Hematopoietic multipotent progenitor cell treated with erythropoietin and hydrocortisone succinate and interleukin-3 and kit ligand, for 17 days (in vitro differentiated cells): ENCODE measurements around the gene C1QTNF2.

Source experiments
- DNase-seq: peaks from one replicate; pipeline ENCODE4 v3.0.0-alpha.2; 2015; ENCODE audit warnings: low spot score

Gene C1QTNF2

DNA sequence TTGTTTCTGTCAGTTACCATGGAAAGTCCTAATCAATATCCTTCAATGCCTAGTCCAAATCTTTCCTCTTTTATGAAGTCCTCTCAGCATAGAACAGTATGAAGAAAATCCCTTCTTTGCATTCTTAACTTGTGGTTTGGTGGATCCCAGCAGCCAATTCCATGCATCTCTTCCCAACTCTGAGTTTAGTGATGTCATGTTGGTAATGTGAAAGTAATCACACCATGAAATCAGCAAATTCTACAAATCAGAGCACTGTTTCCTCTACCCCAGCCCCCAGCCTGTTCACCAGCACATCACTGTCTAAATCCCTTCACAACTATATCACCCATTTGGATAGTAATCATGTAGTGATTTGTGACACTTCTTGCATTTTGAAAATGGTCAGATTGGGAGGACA lies 4.7 kb upstream of the C1QTNF2 start:
- DNase-seq, result no peak

DNA sequence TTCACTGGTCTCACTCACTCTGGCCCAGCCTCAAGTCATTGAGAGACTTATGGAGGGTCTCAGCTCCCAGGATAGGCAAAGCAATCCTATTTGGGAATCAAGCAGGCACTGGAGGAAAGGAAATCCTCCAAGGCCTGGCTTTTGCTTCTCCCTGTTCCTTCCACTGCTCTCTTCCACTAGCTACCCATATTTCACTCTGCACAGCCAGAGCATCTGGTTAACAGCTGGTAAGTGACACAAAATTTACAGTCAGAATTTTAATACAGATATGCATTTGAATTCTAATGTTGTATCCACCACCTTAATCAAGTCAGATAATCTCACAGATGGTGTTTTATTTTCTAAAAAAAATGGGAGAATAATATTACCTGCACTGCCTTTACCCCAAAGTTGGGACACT lies 868 bp upstream of the C1QTNF2 start:
- DNase-seq, result no peak

DNA sequence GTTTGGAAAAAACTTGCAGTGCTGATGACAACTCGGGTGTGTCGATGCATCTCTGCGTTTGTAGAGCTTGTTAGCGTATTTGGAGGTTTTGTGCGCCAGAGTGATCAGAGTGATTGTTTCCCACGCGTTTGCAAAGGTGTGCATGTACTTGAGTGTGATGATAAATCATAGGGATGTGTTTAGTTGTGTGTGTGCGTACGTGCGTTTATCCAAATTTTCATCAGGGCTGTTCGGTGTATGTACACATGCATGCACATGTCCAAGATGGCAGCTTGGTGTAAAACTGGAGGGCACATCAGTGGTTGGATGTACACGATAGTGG lies 248 bp upstream of the C1QTNF2 start:
- no peak for DNase-seq

DNA sequence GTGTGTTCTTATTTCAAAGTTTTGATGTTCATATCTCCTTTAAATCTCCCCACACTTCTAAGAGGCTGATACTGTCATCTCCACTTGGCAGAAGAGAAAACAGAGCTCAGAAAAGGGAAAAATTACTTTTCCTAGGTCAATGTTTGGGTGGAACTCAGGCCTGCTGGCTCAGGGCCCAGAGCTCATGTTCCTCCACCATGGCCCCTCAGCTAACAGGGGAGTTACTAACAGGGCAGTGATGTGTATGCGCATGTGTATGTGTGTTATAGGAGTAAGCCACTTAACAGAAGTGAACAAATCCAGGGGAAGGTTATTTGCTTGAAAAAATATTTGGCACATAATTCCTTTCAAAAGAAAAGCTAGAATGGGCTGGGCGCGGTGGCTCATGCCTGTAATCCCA lies 2.5 kb downstream of the C1QTNF2 start:
- DNase-seq, result no peak

DNA sequence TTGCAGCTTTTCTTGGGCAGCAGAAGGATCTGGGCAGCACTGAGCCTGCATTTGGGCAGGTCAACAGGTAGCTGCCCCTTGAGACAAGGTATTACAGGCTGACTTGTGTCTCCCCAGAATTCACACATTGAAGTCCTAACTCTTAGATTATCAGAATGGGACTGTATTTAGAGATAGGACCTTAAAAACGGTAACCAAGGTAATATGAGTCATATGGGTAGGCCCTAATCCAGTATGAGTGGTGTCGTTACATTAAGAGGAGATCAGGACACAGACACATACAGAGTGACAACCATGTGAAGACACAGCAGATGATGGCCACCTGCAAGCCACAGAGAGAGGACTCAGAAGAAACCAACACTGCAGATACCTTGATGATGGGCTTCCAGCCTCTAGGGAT lies 3.2 kb downstream of the C1QTNF2 start:
- DNase-seq, result no peak

DNA sequence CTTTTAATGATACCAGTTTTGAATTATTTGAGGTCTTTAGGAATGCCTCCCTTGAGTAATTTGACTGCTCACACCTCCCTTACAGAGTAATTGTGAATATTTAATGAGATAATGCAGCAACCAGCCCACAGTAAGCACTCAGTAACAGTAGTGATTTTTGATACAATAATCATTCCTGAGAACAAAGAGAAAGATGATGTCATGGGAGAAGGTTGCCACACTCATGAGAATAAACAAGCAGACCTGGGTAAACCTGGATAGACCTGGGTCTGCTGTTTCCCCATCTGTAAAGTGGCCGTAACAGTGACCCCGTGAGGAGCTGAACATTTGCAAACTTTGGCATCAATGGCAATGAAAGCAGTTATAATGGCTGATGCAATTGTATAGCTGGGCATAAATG lies 4.2 kb downstream of the C1QTNF2 start:
- DNase-seq, result no peak

DNA sequence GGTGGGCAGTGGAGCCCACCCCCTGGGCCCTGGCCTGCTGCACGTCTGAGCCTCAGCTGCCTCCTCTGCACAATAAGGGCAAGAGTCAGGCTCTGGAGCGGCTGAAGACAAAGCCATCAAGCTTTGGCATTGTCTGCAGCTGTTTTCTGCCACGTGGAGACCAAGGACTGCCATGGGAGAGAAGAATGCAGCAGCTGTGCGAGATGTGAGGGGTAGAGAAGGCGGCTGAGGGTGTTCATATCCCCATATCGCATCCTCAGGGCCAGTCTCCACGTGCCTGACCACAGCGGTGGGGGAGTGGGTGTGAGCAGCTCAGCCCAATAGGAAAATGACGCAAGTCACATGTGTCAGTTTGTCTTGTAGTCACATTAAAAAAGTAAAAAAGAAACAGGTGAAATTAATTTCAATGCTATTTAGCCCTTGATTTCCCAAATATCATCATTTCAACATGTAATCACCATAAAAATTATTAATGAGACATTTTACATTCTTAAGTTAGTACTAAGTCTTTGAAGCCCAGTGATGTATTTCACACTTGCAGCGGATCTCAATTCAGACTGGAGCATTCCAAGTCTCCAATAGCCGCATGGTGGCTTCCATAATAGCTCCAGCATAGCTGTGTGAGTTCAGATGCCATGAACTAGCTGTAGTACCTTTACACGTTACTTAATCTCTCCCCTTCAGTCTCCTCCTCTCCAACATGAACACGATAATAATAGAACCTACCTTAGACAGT lies 6.6 kb downstream of the C1QTNF2 start:
- DNase-seq, result no peak

DNA sequence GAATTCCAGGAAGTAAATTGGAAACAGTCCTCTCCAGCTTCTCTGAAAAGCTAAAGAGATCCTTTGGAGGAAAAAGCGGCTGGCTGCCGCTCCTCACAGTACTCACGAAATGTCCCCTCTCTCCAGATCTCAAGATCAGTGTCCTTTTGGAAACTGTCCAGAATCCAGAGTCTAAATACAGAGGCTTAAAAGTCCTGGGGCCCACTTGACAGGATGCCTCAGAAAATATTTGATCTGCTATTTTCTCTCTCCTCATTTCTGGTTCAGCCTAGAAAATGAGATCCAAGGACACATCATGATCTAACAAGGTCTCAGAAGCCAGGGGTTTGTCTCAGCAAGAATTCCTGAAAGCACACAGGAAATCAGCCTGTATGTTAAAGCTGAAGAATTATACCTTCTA lies 7.2 kb downstream of the C1QTNF2 start:
- DNase-seq, result no peak

DNA sequence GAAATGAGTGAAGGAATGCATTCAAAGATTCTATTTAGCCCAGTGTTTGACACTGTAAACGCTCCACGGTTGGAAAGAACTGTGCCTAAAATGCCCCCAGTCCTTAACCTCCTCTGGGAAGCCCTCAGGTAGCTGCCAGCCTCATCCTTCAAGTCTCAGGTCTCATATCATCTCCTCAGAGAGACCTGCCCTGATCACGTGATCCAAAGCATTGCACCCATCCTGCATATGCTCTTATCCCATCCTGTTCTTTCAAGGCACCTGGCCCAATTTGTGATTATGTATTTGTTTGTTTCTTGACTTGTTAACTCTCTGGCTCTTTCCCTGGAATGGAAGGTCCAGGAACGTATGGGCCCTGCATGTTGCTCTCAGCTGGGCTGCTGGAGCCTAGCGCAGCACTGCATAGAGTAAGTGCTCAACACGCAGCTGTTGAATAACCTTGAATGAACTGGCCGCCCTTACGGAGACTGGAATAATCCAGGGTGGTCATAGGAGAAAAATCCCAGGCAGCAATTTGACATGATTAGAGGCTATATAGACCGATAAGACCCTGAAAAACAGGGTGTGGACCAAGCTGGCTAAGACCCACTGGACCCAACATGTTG lies 8.7 kb downstream of the C1QTNF2 start:
- no peak for DNase-seq

DNA sequence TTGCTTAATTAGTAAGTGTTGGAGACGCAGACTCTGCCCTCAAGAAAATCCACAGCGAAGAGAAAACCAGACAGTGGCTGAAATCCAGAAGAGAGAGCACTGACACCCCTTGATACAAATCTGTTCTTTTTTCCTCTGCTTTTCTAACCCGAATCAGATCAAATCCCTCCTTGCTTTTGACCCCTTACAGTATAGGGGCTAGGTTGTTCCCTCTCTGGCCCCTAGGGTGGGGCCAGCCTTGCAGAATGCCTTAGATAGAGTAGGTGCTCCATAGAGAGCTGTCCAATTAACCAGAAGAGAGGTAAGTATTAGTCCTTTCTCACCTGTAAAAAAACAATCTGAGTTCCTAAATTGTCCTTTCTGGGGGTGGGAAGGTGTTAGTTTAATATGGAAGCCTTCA lies 10.1 kb downstream of the C1QTNF2 start:
- DNase-seq, result no peak

DNA sequence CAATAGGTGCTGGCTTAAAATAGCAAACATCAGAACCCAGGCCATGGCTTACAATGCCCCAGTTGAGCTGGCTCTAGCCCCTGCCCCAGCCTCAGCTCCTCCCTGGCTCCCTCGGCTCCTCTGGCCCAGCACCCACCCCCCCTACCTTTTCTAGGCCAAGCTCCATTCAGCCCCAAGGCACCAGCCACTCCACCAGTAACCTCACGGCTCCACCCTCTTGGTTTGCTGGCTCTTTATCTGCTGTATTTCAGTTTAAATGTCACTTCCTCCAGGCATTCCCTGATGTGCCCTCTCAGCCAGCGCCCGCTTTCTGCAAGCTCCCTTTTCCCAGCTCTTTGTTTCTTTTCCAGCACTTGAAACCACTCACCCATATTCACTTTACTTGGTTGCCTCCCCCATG lies 10.6 kb downstream of the C1QTNF2 start:
- DNase-seq, result no peak

DNA sequence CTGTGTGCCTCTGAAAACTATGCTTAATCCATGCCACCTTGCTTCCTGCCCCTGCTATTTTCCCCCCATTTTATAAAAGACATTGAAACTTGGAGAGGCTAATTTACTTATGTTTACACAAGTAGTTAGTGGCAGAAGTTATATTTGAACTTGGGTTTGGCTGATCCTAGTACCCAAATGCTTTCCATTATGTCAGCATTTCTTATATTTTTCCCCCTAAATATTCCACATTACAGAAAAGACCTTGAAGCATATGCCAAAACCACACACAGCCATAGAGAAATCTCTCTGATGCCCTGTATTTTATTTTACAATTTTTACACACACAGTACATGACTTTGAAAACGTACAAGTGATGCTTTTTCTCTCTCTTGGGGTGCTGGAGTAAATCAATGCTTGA lies 11.2 kb downstream of the C1QTNF2 start:
- DNase-seq, result no peak

DNA sequence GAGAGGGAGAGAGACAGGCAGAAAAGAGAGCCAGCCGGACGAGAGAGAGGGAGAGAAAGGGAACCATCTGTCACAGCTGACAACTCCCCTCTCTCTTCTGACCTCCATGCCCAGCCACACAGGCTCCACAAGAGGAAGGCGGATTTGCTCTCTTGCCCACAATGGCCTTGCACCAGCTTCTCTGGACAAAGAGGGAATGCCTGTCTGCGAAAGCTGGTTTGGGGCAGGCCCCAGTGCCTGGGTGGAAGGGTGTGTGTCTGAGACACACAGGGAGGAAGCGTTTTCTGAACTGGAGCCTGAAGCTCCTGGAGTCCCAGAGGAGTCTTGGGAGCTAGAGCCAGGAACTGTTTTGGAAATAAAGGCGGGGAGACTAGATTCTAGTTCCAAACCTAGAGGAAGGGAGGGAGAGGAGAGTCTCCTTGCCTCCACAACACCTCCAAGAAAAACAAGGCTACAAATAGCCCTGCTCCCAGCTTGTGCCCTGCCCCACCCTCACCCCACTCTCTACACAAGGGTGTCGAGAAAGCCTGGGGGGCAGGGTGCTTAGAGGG lies 12.5 kb downstream of the C1QTNF2 start:
- DNase-seq, result no peak

DNA sequence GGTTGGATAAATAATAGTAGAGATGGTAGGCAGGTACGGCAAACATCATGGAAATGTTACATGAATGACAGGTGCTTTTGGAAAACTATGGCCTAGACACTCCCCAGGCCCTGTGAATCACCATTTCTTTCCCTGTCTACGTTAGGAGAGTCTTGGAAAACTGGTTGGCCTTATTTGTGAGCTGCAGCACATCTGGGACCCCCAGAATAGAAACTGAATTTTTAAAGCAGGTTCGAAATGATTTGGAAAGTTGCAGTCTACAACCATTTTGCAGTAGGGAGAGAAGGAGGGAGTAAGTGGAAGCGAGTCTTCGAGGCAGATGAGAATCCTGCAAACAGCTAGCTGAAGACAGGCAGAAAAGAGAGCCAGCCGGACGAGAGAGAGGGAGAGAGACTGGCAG lies 13.0 kb downstream of the C1QTNF2 start:
- no peak for DNase-seq

DNA sequence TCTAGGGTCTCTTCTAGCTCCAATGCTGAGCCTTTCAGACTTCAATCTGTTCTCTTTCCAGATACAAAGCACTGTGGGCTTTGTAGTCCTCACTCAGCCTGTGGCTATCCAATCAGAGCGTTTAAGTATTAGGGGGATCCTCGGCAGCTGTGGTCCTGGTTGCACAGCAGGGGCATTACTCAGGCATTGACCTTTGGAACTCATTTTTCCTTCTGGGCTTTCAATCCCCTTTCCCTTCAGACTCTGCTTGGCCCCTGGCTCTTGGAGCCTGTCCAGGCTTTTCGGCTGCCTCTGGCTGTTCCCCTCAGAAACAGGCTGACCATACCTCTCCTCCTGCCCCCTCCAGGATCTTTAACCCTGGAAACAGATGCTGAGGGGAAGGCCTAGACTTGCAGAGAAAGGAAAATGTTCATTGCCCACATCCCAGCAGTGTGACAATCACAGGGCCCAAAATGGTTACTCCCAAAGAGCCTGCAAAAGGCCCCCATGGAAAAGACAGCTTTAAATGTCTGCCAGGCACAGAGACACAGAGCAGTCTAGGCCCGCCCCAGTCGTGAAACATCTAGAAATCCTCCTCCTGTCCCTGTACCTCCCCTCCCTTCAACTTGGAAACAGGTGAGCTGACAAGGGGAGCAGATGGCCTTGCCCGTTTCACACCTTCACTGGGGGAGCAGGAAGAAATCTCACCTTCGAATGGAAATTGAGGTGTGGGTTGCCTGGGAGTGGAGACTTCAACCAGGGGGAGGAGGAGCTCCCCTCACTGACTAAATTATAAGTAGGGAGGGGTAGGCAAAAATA lies 13.7 kb downstream of the C1QTNF2 start:
- DNase-seq, result no peak

DNA sequence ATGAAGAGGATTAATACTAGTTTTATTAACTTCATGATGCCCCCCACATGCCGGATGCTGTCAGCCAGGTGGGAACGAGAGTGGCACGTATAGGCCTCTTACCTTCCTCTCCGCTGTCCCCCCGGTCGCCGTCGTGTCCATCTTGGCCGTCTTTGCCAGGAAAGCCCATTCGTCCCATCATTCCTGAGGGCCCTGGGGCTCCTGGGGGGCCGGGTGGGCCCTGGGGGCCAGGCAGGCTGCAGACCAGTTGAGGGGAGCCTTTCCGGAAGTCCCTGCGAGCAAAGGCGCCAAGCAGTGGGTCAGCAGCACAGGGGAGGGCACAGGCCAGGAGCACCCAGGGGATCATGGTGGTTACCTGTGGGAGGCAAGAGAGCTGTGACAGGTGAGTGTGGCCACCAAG lies 15.8 kb downstream of the C1QTNF2 start:
- no peak for DNase-seq

DNA sequence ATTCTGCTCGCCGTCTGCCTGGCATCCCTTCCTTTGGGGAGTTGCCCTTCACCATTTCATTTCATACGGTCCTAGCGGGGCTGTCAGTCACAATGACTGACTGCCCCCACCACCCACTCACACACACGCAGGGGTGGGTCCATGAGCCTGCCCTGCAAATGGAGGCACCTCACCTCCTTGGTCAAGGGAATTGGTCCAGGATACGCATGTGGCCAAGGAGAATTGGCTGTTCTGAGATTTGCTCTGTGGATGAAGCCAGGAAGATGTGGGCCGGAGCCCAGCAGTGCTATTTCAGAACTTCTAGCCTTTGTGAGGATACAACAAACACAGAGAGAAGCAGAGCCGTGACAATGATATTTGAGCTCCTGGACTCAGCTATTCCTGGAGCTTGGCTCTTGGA lies 17.0 kb downstream of the C1QTNF2 start:
- DNase-seq, result no peak

DNA sequence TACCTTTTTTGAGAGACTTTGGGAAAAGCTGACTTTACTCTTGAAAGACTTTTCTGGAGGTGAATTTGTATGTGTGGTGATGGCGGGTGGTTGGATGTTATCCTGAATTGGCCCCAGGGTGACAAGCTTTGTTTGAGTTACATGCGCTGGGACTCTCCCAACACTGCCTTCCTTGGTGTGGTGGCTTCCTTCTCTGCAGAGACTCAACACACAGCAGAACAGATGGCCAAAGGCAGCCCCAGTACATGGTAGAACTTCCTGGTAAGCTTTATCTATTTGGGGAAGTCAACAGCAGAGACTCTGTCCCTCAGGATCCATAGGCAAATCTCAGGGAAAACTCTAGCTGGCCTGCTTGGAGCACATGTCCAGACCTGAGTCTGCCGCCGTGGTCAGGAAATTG lies 18.1 kb downstream of the C1QTNF2 start:
- DNase-seq, result no peak

DNA sequence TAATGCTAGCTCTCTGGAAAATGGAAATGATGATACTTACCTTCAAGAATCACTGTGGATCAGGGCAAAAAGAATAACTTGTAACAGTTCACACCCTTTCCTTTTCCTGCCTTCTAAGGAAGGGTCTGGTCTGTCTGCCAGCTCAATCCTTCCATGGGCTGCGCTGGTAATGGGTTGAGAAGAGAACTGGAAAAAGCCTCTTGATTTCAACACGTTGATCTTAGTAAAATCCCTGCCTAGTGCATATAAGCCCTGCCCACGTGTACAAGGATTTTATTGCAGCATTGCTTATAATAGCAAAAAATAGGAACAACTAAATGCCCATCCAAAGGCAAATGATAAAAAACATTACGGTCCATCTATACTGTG lies 20.5 kb downstream of the C1QTNF2 start:
- DNase-seq, result no peak

DNA sequence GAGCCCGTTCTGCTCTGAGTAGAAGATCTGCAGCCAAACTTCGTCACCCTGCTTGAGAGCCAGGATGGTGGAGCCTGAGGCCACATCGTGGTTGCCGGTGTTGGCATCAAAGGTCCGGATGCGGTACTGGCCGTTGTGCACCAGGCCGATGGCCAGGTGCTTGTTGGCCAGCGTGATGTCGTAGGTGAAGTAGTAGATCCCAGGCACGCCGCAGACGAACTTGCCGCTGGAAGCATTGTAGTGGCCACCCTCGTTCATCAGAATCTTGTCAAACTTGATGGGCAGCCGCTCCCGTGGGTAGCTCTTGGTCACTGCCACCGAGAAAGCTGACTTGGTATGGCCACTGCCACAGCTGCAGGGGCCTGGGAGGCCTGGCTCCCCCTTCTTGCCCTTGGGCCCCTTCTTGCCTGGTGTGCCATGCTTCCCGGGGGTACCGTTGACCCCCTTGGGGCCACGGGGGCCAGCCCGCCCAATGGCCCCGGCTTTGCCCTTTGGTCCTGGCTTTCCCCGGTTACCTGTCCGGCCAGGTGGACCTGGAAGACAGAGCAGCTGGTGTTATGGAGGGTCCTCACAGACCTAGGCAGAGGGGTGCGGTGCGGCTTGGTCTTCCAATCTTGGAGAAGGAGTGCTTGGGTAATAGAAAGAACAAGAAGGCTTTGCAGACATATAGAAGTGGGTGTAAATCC lies 21.0 kb downstream of the C1QTNF2 start:
- no peak for DNase-seq

DNA sequence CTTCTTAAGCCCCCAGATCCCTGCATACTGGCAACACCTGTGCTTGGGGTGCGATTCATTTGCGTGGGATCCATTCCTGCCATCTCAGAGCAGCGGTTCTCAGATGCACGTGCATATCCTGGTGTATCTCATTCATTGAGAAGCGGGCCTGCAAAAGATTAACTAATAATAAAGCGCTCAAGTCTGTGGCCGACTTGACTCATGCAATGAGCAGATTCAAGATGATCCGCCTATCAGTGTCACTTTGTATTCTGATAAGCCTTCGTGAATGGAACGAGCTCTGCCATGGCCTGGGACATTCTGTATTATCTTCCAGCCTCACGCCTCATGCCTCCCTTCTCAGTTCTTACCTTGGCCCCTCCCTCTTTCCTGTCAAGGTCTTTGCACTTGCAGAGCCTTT lies 22.3 kb downstream of the C1QTNF2 start:
- DNase-seq, result no peak

DNA sequence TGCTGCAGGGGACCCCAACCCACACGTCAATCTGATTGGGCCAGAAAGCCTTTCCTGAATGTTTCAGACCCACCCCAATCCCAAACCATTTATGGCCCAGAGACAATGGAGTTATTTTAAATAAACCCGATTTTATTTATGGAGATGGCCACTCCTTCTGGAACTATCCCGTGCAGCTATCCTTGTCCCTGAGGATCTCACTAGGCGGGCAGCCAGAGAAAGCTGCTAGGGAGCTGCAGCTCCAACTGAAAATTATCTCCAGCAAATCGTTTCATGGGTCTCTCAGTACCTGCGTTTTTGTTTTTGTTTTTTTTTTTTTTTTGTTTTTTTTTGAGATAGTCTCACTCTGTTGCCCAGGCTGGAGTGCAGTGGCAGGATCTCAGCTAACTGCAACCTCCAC lies 23.0 kb downstream of the C1QTNF2 start:
- no peak for DNase-seq
